Measurements from ENCODE around the gene FIGNL1.

DNA sequence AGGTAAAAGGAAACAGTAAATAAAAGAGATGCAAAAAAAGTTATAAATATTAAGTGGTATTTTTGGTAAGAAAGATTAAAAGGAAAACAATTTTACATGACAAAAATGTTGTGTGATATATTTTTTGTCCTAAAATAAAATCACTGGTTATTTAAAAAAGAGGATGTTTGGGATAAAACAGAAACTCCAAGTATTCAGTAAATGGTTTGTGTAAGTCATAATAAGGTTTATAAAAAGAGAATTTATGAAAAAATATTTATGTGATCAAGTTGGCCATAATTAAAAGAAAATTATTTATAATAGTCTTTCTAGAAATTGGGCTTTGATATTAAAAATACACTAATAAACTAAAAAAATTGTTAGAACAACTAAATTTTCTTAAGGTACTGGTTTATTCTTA lies 38.2 kb upstream of the FIGNL1 start:
- TF ChIP-seq, protein P1, sequence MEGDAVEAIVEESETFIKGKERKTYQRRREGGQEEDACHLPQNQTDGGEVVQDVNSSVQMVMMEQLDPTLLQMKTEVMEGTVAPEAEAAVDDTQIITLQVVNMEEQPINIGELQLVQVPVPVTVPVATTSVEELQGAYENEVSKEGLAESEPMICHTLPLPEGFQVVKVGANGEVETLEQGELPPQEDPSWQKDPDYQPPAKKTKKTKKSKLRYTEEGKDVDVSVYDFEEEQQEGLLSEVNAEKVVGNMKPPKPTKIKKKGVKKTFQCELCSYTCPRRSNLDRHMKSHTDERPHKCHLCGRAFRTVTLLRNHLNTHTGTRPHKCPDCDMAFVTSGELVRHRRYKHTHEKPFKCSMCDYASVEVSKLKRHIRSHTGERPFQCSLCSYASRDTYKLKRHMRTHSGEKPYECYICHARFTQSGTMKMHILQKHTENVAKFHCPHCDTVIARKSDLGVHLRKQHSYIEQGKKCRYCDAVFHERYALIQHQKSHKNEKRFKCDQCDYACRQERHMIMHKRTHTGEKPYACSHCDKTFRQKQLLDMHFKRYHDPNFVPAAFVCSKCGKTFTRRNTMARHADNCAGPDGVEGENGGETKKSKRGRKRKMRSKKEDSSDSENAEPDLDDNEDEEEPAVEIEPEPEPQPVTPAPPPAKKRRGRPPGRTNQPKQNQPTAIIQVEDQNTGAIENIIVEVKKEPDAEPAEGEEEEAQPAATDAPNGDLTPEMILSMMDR (IDR thresholded peaks at IDR 0.05; ENCODE audit: insufficient read depth, low read length): no peak
- no peak for TF ChIP-seq SPI1 (IDR thresholded peaks at IDR 0.05; ENCODE audit: borderline replicate concordance, low read depth)

All from HL-60 (cell line).